ENCODE results near the gene PKNOX2. TPM values are rescaled to one million over a fixed set of nuclear protein-coding genes. Genes with fewer than 3 reads are reported as not detected.

Gene PKNOX2
- total RNA-seq, 2 donors from 2014 or later = 5.5 to 6.9 TPM

DNA sequence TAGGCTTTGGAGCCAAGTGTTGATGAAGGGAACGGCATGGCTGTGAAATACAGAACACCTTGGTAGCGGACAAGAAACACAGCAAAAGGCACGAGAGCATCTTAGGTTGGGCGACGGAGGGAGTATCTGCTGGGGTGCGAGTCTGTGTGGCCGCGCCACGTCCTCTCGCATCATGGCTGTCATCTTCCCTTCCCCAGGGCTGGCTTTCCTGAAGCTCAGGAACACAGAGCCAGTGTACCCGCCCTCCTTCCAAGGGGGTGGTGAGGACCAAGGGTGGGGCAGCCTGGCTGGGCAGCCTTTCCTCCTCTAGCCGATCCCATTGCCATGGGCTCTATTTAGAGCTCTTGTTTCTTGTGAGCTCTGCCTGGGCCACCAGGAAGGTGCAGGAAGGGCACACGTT is 177.1 kb downstream of the PKNOX2 start:
- DNase-seq (ENCODE audit: low spot score) = no peak
- no peaks in the 10 kb centered on the region for H3K36me3 ChIP-seq
- no peaks in the 10 kb centered on the region for H3K9me3 ChIP-seq
- no peak overlapping the region for H3K4me3 ChIP-seq
- H3K27me3 ChIP-seq = no peaks in the 10 kb centered on the region
- TF ChIP-seq, protein P1, sequence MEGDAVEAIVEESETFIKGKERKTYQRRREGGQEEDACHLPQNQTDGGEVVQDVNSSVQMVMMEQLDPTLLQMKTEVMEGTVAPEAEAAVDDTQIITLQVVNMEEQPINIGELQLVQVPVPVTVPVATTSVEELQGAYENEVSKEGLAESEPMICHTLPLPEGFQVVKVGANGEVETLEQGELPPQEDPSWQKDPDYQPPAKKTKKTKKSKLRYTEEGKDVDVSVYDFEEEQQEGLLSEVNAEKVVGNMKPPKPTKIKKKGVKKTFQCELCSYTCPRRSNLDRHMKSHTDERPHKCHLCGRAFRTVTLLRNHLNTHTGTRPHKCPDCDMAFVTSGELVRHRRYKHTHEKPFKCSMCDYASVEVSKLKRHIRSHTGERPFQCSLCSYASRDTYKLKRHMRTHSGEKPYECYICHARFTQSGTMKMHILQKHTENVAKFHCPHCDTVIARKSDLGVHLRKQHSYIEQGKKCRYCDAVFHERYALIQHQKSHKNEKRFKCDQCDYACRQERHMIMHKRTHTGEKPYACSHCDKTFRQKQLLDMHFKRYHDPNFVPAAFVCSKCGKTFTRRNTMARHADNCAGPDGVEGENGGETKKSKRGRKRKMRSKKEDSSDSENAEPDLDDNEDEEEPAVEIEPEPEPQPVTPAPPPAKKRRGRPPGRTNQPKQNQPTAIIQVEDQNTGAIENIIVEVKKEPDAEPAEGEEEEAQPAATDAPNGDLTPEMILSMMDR (IDR thresholded peaks at IDR 0.05) = no peak
- no peak overlapping the region for H3K27ac ChIP-seq
- peaks cover 0 to 56% of the 10 kb centered on the region in 2 donors for H3K4me1 ChIP-seq

DNA sequence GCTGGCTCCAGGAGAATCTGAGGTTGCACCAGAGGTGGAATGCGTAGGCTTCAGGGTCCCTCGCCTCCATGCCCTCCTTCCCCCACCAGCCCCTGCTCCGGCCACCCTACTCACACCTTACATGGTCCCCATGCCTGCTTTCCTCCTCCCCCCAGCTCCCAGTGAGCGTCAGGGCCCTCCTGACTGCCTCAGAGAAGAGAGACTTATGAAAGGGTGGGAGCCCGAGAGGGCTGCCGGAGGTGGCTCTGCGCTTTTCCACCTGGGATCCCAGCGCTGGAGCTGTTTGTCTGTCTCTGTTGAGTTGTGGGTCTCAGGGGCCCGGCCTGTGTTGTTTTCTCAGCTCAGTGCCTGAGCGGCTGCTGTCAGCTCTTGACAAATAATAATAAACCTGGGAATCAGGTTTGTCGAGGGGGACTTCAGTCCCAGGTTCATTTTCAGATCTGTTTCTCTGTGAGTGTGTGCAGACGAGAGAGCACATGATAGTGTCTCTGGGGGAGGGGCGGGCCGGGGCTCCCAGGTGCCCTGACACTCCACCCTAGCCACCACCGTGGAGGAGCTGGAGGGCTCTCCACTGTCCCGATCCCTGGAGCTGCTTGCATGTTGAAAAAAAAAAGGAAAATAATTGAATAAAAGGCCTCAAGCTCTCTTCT is 177.9 kb downstream of the PKNOX2 start:
- H3K9me3 ChIP-seq = no peaks in the 10 kb centered on the region
- no peaks in the 10 kb centered on the region for H3K27me3 ChIP-seq
- TF ChIP-seq, protein P1 (IDR thresholded peaks at IDR 0.05) = no peak
- H3K4me3 ChIP-seq = no peak overlapping the region
- H3K27ac ChIP-seq = peak overlapping the region in 1 of 2 donors; percentile 48
- no peak for DNase-seq (ENCODE audit: low spot score)
- peaks cover 0 to 62% of the 10 kb centered on the region in 2 donors for H3K4me1 ChIP-seq
- no peaks in the 10 kb centered on the region for H3K36me3 ChIP-seq

DNA sequence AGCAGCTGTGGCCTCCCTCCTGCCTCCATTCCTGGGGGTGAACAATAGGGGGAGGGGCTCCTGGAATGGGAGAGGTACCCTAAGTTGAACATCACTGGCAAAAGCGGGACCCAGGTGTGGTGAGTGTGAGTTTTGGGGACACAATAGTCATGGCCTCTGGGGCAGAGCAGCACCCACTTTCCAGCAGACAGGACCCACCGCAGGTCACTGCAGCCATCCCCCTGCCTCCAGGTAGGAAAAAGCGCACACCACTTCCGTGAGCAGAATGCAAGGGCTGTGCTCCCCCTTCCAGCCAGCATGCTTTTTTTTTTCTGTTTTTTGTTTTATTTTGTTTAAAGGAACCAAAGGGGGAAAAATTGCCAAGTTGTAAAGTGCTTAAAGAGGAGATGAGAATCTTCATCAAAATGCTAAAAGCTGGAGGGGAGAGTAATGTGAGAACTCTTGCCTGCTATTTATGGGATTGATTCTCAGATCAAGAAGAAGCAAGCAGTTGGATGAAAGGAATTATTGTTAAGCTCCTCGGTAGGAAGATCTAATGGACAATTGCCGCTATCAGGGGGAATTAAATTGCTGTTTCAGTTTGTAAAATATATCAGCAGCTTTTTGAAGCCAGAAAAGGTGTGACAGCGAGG is 178.7 kb downstream of the PKNOX2 start:
- Histone ChIP-seq H3K4me1 (peaks cover 0 to 68% of the 10 kb centered on the region in 2 donors), H3K27me3 (no peaks in the 10 kb centered on the region), H3K36me3 (no peaks in the 10 kb centered on the region), H3K9me3 (no peaks in the 10 kb centered on the region), H3K4me3 (no peak overlapping the region), H3K27ac (peak overlapping the region; percentile 74 to 77)
- TF ChIP-seq, protein P1 (IDR thresholded peaks at IDR 0.05) = no peak
- DNase-seq (ENCODE audit: low spot score) = no peak

DNA sequence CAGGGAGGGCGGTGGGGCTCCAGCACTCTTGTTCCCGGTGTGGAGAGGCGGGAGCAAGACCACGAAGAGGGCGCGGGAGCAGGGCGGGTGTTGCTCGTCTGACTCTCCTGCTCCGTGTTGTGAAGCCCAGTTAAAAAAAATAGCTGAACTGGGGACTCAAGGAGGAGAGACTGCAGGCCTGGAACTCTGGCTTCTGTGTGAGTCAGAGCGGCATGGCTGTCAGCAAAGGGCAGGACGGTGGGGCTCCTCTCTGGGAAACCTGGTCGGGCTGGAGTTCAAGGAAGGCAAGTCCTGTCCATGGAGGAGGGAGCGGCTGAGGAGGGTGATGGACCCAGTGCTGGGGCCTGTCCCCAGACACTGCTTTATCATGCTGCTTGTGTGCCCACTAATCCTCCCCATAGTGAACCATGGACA is 179.2 kb downstream of the PKNOX2 start:
- Histone ChIP-seq H3K9me3 (no peaks in the 10 kb centered on the region), H3K27ac (peak overlapping the region; percentile 74 to 77), H3K4me3 (no peak overlapping the region), H3K36me3 (no peaks in the 10 kb centered on the region), H3K27me3 (no peaks in the 10 kb centered on the region), H3K4me1 (peaks cover 0 to 68% of the 10 kb centered on the region in 2 donors)
- DNase-seq (ENCODE audit: low spot score) = no peak
- TF ChIP-seq, protein P1 (IDR thresholded peaks at IDR 0.05) = no peak

DNA sequence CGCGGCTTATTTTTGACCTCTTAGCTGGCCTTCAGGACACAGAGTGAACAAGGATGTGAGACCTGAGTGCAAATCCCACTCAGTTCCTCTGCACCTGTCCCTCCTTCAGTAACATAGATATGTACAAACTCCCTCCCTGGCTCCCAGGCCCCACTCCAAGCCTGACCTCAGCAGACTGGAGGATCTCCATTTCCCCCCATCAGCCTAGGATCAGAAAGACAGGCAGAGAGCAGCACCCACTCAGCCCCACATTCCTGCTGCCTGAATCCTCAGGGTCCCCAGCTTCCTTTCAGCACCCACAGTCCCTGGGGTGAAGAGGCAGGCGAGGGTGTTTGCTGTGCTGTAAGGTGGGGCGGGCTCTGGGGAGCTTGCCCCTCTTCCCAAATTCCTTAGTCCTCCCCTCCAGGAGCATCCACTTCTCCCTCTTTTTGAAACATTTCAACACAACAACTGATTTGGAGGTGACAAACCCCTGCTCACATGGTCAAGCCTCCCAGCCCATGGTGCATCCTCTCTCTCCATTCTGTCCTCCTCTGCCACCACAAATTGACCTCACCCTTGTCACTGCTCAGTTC is 180.4 kb downstream of the PKNOX2 start:
- H3K27ac ChIP-seq = peak overlapping the region; percentile 74 to 77

More for the DNA sequence above, 180.4 kb downstream of the PKNOX2 start:
- DNase-seq (ENCODE audit: low spot score) = no peak
- TF ChIP-seq, protein P1 (IDR thresholded peaks at IDR 0.05) = no peak
- H3K9me3 ChIP-seq = no peaks in the 10 kb centered on the region
- H3K4me1 ChIP-seq = peaks cover 0 to 61% of the 10 kb centered on the region in 2 donors
- H3K27me3 ChIP-seq = no peaks in the 10 kb centered on the region
- no peak overlapping the region for H3K4me3 ChIP-seq
- H3K36me3 ChIP-seq = no peaks in the 10 kb centered on the region

All from right atrium auricular region (tissue), 2 donors.